ENCODE measurements around the gene CACNB4. TPM values are rescaled to one million over a fixed set of nuclear protein-coding genes. Genes with fewer than 3 reads are reported as not detected.

Gene CACNB4
- 93.8 and 102 TPM in 2 replicates for total RNA-seq

DNA sequence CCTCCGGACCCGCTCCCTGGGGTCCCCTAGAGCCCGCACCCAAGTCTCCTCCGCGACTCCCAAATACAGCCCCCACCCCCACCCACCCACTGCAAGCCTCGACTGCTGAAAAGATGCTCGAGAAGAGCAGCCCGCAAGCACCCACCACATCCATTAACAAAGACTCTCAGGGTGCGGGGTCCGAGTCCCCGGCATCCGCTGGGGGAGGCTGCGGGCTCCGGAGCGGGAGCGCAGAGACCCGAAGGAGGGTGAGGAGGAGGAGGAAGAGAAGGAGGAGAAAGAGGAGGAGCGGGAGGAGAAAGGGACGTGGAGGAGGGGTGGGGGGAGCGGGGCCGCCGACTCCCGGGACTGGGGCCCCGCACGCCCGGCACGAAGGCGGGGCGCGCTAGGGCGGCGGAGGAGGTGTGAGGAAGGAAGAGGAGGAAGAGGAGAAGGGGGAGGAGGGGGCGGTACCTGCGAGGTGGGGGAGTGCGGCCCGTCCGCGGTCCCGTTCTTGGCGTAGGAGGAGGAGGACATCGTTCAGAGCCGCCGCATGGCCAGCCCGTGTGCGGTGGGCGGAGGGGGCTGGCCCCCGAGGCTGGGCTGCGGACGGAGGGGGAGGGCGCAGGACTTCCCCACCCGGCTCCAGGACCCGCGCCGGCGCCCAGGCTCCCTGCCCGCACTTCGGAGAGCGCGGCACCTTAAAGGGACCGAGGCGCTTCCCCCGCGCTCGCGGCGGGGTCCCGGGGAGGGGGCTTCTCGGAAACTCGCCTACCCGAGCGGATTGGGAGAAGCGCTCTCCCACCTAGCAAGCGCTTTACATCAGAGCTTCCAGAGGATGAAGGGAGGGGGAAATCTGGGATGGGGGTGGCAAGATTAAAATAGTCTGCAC is at the start of gene CACNB4:
Gene CACNB4 (minus strand): TSS at position 549 of the 871 bp plus-strand sequence.

DNA sequence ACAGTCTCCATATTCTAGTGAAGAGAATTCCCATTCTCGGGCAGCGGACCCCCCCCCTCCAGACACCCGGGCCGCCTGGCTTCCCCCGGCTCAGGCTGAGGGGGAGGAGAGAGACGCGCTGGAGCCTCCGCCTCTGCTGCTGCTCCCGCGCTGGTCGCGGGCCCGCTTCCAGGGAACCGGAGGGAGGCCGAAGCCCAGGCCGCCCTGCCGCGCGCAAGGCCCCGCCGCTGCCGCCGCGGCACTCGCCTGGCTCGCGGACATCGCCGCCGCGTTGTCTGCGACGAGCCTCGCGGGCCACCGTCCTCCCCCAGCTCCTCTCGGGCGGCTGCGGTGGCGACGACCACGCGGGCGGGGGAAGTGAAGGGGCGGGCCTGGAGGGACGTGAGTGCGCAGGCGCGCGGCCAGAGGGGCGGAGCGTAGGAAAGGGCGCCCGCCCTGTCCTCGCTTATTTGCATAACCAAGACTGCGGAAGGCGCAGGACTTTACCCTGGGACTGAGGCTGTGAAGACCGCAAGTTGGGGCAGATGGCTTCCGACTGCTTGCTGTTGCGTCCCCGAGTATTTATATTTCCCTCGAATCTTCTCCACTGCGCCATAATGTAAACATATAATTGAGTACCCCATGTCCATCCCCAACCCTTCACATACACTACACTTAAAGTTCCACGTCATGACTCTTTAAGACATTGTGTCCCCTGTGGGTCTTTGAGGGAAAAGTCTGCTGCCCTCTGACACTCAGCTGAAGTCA is 270.5 kb downstream of the CACNB4 start, which contains the start of gene ARL5A:
Gene ARL5A (minus strand): TSS at position 279 of the 747 bp plus-strand sequence. CDS start 245 bp downstream, at position 34.

Small RNA genes within 50 kb of the gene (small RNA-seq; reads per million reads assigned to genes)
- not detected for gene RPL30P2

Other genes starting within 250 kb of the CACNB4 start
- gene STAM2, start 76.7 kb upstream of the CACNB4 start, total RNA-seq = 72.5 and 73.5 TPM in 2 replicates
- 19.2 and 20.5 TPM in 2 replicates for gene FMNL2, start 236.1 kb upstream of the CACNB4 start, total RNA-seq